ENCODE data around the gene OPCML.

OPCML gene

GRCh38 chr11:133408402-133408801 lies 123.9 kb downstream of the OPCML start:
- DNase-seq = no peak

- DNase-seq = no peak
These were observed 125.8 kb downstream of the OPCML start for GRCh38 chr11:133406489-133406888.

- DNase-seq = peak in 1 of 2 donors; percentile 3
These were observed 128.4 kb downstream of the OPCML start for GRCh38 chr11:133403900-133404299.

- DNase-seq = no peak
These were observed 129.8 kb downstream of the OPCML start for GRCh38 chr11:133402551-133402950.

- DNase-seq = no peak
These were observed 132.3 kb downstream of the OPCML start for GRCh38 chr11:133399855-133400625.

GRCh38 chr11:133399294-133399693 lies 133.0 kb downstream of the OPCML start:
- no peak for DNase-seq

- DNase-seq = no peak
These were observed 141.5 kb downstream of the OPCML start for GRCh38 chr11:133390803-133391202.

- no peak for DNase-seq
These were observed 143.2 kb downstream of the OPCML start for GRCh38 chr11:133388975-133389568.

- DNase-seq = no peak
These were observed 144.0 kb downstream of the OPCML start for GRCh38 chr11:133388260-133388659.

- no peak for DNase-seq
These were observed 145.4 kb downstream of the OPCML start for GRCh38 chr11:133386852-133387251.

GRCh38 chr11:133386262-133386661 lies 146.0 kb downstream of the OPCML start:
- DNase-seq = no peak

- no peak for DNase-seq
These were observed 146.5 kb downstream of the OPCML start for GRCh38 chr11:133385781-133386180.

GRCh38 chr11:133384731-133385130 lies 147.6 kb downstream of the OPCML start:
- DNase-seq = no peak

- no peak for DNase-seq
These were observed 148.6 kb downstream of the OPCML start for GRCh38 chr11:133383689-133384088.

- DNase-seq = no peak
These were observed 149.1 kb downstream of the OPCML start for GRCh38 chr11:133383201-133383600.

GRCh38 chr11:133382131-133382812 lies 150.0 kb downstream of the OPCML start:
- no peak for DNase-seq

- DNase-seq = no peak
These were observed 150.6 kb downstream of the OPCML start for GRCh38 chr11:133381761-133382130.

GRCh38 chr11:133366147-133366546 lies 166.2 kb downstream of the OPCML start:
- no peak for DNase-seq

- no peak for DNase-seq
These were observed 169.4 kb downstream of the OPCML start for GRCh38 chr11:133362916-133363315.

GRCh38 chr11:133362156-133362555 lies 170.1 kb downstream of the OPCML start:
- no peak for DNase-seq

- DNase-seq = no peak
These were observed 170.7 kb downstream of the OPCML start for GRCh38 chr11:133361689-133361994.

- DNase-seq = no peak
These were observed 171.2 kb downstream of the OPCML start for GRCh38 chr11:133360860-133361688.

- no peak for DNase-seq
These were observed 177.2 kb downstream of the OPCML start for GRCh38 chr11:133355095-133355494.

Measured in inflammatory macrophage treated with lipopolysaccharide for 1 hour (primary cell).